ENCODE data around the gene ACO2. TPM values are rescaled to one million over a fixed set of nuclear protein-coding genes. Genes with fewer than 3 reads are reported as not detected.

Gene ACO2
- polyA plus RNA-seq, 1 of the 3 experiments (the other 2 are of a cell fraction), result 47.0 TPM

GRCh38 chr22:41429232-41429950, 39.5 kb upstream of the ACO2 start (continued):
- TF ChIP-seq, protein P1, sequence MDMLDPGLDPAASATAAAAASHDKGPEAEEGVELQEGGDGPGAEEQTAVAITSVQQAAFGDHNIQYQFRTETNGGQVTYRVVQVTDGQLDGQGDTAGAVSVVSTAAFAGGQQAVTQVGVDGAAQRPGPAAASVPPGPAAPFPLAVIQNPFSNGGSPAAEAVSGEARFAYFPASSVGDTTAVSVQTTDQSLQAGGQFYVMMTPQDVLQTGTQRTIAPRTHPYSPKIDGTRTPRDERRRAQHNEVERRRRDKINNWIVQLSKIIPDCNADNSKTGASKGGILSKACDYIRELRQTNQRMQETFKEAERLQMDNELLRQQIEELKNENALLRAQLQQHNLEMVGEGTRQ (IDR thresholded peaks at IDR 0.05; ENCODE audit: borderline replicate concordance, low read depth, low read length), result no peak
- TF ChIP-seq PBX3 (IDR thresholded peaks at IDR 0.05), result no peak
- TF ChIP-seq FOXM1 (IDR thresholded peaks at IDR 0.05; ENCODE audit: low read depth), result no peak
- TF ChIP-seq EZH2phosphoT487 (IDR thresholded peaks at IDR 0.05; ENCODE audit: borderline replicate concordance, low read depth), result no peak
- no peak for TF ChIP-seq GABPA (IDR thresholded peaks at IDR 0.05; ENCODE audit: low read depth)
- TF ChIP-seq RAD21 (IDR thresholded peaks at IDR 0.05; ENCODE audit: low read length), result no peak

DNA sequence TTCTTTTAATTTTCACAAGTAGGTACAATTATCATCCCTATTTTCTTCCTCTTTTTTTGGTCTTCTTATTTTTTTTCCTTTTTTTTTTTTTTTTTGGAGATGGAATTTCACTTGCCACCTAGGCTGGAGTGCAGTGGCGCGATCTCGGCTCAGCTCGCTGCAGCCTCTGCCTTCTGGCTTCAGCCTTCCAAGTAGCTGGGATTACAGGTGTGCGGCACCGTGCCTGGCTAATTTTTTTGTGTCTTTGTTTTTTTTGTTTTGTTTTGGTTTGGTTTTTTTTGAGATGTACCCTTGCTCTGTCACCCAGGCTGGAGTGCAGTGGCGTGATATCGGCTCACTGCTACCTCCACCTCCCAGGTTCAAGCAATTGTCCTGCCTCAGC, 39.0 kb upstream of the ACO2 start:
- ChIA-PET POLR2A (no interaction called here), CTCF (no interaction called here)
- no peak for DNase-seq
- H3K9me2 ChIP-seq, result no peaks in the 10 kb centered on the region
- H3K27ac ChIP-seq (ENCODE audit: low read depth in 2 of 2, low read length in 1 of 2), result no peak overlapping the region
- no peak overlapping the region for H3K9ac ChIP-seq
- TF ChIP-seq, protein P2, sequence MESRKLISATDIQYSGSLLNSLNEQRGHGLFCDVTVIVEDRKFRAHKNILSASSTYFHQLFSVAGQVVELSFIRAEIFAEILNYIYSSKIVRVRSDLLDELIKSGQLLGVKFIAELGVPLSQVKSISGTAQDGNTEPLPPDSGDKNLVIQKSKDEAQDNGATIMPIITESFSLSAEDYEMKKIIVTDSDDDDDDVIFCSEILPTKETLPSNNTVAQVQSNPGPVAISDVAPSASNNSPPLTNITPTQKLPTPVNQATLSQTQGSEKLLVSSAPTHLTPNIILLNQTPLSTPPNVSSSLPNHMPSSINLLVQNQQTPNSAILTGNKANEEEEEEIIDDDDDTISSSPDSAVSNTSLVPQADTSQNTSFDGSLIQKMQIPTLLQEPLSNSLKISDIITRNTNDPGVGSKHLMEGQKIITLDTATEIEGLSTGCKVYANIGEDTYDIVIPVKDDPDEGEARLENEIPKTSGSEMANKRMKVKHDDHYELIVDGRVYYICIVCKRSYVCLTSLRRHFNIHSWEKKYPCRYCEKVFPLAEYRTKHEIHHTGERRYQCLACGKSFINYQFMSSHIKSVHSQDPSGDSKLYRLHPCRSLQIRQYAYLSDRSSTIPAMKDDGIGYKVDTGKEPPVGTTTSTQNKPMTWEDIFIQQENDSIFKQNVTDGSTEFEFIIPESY (IDR thresholded peaks at IDR 0.05; ENCODE audit: borderline replicate concordance, low read depth), result no peak
- no peak for TF ChIP-seq NRF1 (IDR thresholded peaks at IDR 0.05; ENCODE audit: low read depth, low read length)
- TF ChIP-seq IRF3 (IDR thresholded peaks at IDR 0.05; ENCODE audit: low read depth, low read length), result no peak
- TF ChIP-seq FOSL2 (IDR thresholded peaks at IDR 0.05; ENCODE audit: borderline replicate concordance, low read depth), result no peak
- no peak for TF ChIP-seq NFIC (IDR thresholded peaks at IDR 0.05; ENCODE audit: borderline replicate concordance)
- no peak for TF ChIP-seq POLR2AphosphoS5 (IDR thresholded peaks at IDR 0.05; ENCODE audit: low read depth, low read length)
- no peak for TF ChIP-seq CHD2 (IDR thresholded peaks at IDR 0.05; ENCODE audit: low read length, partially characterized antibody)
- TF ChIP-seq FOXJ3 (CRISPR knock-in tag; IDR thresholded peaks at IDR 0.05), result no peak
- no peak for TF ChIP-seq SIN3A (IDR thresholded peaks at IDR 0.05; ENCODE audit: borderline replicate concordance, low read depth, low read length)
- TF ChIP-seq, protein P3, sequence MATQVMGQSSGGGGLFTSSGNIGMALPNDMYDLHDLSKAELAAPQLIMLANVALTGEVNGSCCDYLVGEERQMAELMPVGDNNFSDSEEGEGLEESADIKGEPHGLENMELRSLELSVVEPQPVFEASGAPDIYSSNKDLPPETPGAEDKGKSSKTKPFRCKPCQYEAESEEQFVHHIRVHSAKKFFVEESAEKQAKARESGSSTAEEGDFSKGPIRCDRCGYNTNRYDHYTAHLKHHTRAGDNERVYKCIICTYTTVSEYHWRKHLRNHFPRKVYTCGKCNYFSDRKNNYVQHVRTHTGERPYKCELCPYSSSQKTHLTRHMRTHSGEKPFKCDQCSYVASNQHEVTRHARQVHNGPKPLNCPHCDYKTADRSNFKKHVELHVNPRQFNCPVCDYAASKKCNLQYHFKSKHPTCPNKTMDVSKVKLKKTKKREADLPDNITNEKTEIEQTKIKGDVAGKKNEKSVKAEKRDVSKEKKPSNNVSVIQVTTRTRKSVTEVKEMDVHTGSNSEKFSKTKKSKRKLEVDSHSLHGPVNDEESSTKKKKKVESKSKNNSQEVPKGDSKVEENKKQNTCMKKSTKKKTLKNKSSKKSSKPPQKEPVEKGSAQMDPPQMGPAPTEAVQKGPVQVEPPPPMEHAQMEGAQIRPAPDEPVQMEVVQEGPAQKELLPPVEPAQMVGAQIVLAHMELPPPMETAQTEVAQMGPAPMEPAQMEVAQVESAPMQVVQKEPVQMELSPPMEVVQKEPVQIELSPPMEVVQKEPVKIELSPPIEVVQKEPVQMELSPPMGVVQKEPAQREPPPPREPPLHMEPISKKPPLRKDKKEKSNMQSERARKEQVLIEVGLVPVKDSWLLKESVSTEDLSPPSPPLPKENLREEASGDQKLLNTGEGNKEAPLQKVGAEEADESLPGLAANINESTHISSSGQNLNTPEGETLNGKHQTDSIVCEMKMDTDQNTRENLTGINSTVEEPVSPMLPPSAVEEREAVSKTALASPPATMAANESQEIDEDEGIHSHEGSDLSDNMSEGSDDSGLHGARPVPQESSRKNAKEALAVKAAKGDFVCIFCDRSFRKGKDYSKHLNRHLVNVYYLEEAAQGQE (IDR thresholded peaks at IDR 0.05; ENCODE audit: low read depth, low read length), result no peak
- TF ChIP-seq MXI1 (IDR thresholded peaks at IDR 0.05; ENCODE audit: low read depth, low read length), result no peak
- peaks cover 0 to 6% of the 10 kb centered on the region in 2 experiments for H3K36me3 ChIP-seq (replicated peaks in 1 of 2; ENCODE audit: control insufficient read depth in 1 of 2, insufficient read depth in 2 of 2, low read length in 1 of 2)
- H4K20me1 ChIP-seq (ENCODE audit: insufficient read depth), result peaks cover 2% of the 10 kb centered on the region; the same call in 1 of the 2 replicates
- no peaks in the 10 kb centered on the region for H3K9me3 ChIP-seq
- 96% methylated on average over 7 of the region's 8 CpGs for WGBS (ENCODE audit: low lambda C conversion rate)
- H3K79me2 ChIP-seq (ENCODE audit: insufficient read depth), result peaks cover 3% of the 10 kb centered on the region; the same call in 1 of the 2 replicates
- no peak overlapping the region for H3K4me3 ChIP-seq (ENCODE audit: low read depth in 2 of 2, low read length in 1 of 2)
- no peak overlapping the region for H2AFZ ChIP-seq (ENCODE audit: low read depth)
- H3K4me2 ChIP-seq, result no peak overlapping the region
- H3K27me3 ChIP-seq (ENCODE audit: insufficient read depth), result no peaks in the 10 kb centered on the region
- H3K4me1 ChIP-seq (ENCODE audit: control insufficient read depth in 1 of 2, insufficient read depth in 2 of 2, low read depth in 1 of 2, low read length in 1 of 2), result no peaks in the 10 kb centered on the region
- no peaks in the 10 kb centered on the region for H3F3A ChIP-seq (replicated peaks; ENCODE audit: insufficient read depth)
